Stimulated activated CD4-positive, alpha-beta T cell treated with anti-CD3 and anti-CD28 coated beads, Interleukin-12 subunit alpha, Interleukin-12 subunit beta, amount 100 ng/mL, for 48 hours (primary cell): ENCODE data around the gene UBASH3A.

Experiments used
- DNase-seq, 3 donors: peaks; one replicate each; pipeline ENCODE4 v3.0.0-alpha.2; 2020; ENCODE audit warnings: low read depth in 2 of 3, low spot score in 1 of 3

Gene UBASH3A

GRCh38 chr21:42486072-42486471 lies 82.4 kb downstream of the UBASH3A start:
- no peak for DNase-seq

GRCh38 chr21:42486531-42486930 lies 82.8 kb downstream of the UBASH3A start:
- no peak for DNase-seq

GRCh38 chr21:42489006-42489563 lies 85.4 kb downstream of the UBASH3A start:
- no peak for DNase-seq

- no peak for DNase-seq
Observed at GRCh38 chr21:42489991-42490390, 86.3 kb downstream of the UBASH3A start.

GRCh38 chr21:42490720-42491119 lies 87.0 kb downstream of the UBASH3A start:
- DNase-seq, result no peak

GRCh38 chr21:42491328-42491727 lies 87.6 kb downstream of the UBASH3A start:
- DNase-seq, result no peak

DNA sequence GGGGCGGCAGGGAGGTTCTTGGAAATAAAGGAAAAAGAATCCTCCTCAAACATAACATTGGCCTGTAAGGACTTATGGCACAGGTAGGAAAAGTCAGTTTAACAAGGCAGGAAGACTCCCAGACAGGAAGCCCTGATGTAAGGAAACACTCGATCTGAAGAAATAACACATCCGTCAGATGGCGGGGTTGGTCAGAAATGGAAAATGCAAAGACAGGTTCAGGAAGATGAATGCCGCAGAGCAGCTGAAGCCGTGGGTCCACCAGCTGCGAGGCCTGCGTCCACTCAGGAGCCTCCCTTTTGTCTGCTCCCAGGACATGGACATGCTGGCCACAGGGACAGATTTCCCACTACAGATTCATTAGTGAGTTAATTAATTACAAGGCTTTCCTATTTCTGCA lies 88.5 kb downstream of the UBASH3A start:
- no peak for DNase-seq

- DNase-seq, result no peak
Observed at GRCh38 chr21:42493109-42494060, 89.7 kb downstream of the UBASH3A start.

DNA sequence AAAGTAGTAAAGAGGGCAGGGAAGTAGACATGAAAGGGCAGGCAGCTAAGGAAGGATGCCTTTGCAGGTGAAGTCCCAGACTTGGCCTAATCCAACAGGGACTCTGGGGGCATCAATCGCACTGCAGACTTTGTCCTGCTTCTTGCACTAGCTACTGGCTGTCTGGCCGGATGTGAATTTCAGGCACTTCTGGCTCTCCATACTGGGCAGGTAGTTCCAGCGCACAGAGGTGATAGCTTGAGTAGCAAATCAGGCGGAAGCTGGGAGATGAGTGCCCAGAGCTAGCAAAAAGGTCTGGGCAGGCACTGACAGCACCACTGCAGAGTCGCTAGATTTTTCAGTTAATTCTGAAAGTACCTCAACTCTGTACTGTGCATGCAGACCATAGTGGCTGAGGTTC lies 91.3 kb downstream of the UBASH3A start:
- DNase-seq, result no peak

DNA sequence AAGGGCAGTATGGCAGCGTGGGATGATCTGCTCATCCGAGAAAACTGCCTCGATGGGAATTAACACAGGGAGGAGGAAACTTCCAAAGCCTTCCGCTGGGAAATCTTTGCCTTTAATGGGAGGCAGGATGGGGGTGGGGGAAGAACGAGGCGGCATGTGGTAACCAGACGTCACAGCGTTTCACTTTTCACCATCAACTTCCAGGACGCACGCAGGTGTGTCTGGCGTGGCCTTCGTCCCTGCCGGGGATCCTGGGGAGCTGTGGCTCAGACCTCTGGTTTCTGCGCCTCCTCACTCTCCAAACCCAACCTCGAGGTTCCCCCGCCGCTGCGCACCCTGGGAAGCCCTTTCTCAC lies 92.0 kb downstream of the UBASH3A start:
- no peak for DNase-seq

GRCh38 chr21:42496120-42496838 lies 92.6 kb downstream of the UBASH3A start, which contains the start of gene RSPH1:
RSPH1 (minus strand) TSS chr21:42496224; CDS start chr21:42496186, 38 bp downstream.
- DNase-seq, result peak; percentile 99

DNA sequence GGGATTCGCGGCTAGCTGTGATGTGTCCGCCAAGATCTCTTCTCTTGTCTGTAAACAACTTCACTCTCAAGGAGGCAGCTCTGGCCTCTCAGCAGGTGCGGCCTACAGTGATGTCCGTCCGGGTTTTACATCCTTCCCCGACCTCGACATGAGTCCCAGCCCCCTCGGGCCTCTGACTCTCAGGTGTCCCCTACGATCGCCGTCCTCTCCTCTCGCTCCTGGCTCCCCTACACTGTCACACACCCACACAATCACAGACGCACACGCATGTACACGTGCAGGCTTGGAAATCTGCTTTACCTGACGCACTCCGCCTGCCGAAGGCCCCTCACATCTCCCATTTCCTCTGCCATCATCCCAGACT lies 93.1 kb downstream of the UBASH3A start:
- DNase-seq, result no peak
